Endodermal cell (in vitro differentiated cells): Measurements from ENCODE around the gene NOS1. TPM values are rescaled to one million over a fixed set of nuclear protein-coding genes. Genes with fewer than 3 reads are reported as not detected.

Experiments used
- DNase-seq: peaks from one replicate; pipeline ENCODE4 v3.0.0-alpha.2; 2017
- H3K27ac ChIP-seq: 2 replicates; pipeline ENCODE4 v1.5.1; 2013; ENCODE audit warnings: mild to moderate bottlenecking, low read depth, low read length, moderate library complexity
- H3K27me3 ChIP-seq: 2 replicates; pipeline ENCODE4 v1.6.1; 2013; ENCODE audit warnings: mild to moderate bottlenecking, low read length, moderate library complexity; ENCODE audit not compliant: insufficient read depth, control insufficient read depth, poor library complexity, severe bottlenecking
- H3K36me3 ChIP-seq: 2 replicates; pipeline ENCODE4 v1.7.0; 2013; ENCODE audit warnings: mild to moderate bottlenecking, low read length, moderate library complexity; ENCODE audit not compliant: control insufficient read depth, insufficient read depth
- H3K4me1 ChIP-seq: one replicate; pipeline ENCODE4 v1.7.0; 2013; ENCODE audit warnings: low read length; ENCODE audit not compliant: control insufficient read depth, insufficient read depth
- H3K4me3 ChIP-seq: 2 replicates; pipeline ENCODE4 v1.5.1; 2013; ENCODE audit warnings: mild to moderate bottlenecking, low read length, moderate library complexity
- H3K9ac ChIP-seq: 2 replicates; pipeline ENCODE4 v1.6.1; 2013; ENCODE audit warnings: mild to moderate bottlenecking, low read length, moderate library complexity; ENCODE audit not compliant: poor library complexity, severe bottlenecking; ENCODE audit errors: extremely low read depth
- H3K9me3 ChIP-seq: 2 replicates; pipeline ENCODE4 v1.6.1; 2013; ENCODE audit warnings: mild to moderate bottlenecking, low read length, moderate library complexity; ENCODE audit not compliant: control insufficient read depth
- H3K27ac Mint-ChIP-seq: 2 replicates; pipeline ENCODE4 v1.8.0; 2020; ENCODE audit warnings: mixed read lengths
- H3K27me3 Mint-ChIP-seq: 2 replicates; pipeline ENCODE4 v1.8.0; 2021; ENCODE audit warnings: mild to moderate bottlenecking, mixed read lengths; ENCODE audit not compliant: insufficient read depth
- H3K36me3 Mint-ChIP-seq: 2 replicates; pipeline ENCODE4 v1.8.0; 2020; ENCODE audit warnings: low read depth, mixed read lengths
- H3K4me1 Mint-ChIP-seq: 2 replicates; pipeline ENCODE4 v1.8.0; 2020; ENCODE audit warnings: mixed read lengths
- H3K4me3 Mint-ChIP-seq: 2 replicates; pipeline ENCODE4 v1.8.0; 2020; ENCODE audit warnings: mild to moderate bottlenecking, moderate library complexity, mixed read lengths
- H3K9me3 Mint-ChIP-seq: 2 replicates; pipeline ENCODE4 v1.8.0; 2020; ENCODE audit warnings: mild to moderate bottlenecking, mixed read lengths
- WGBS, 2 experiments: methylation state at CpG; one replicate each; pipeline versions ENCODE4 v1.1.5 to v1.1.7; 2013; ENCODE audit warnings: missing lambda C conversion rate in 2 of 2, mixed read lengths in 1 of 2; ENCODE audit not compliant: insufficient coverage in 1 of 2, insufficient read length in 1 of 2; 5-methylcytosine and 5-hydroxymethylcytosine counted together
- total RNA-seq, 2 donors: library from RNA; stranded (reverse); fragmentation: NEBNext Ultra II Directional in 1 of 2; extraction: Animal tissue kit (Norgen Biotek cat#: 25700) in 1 of 2; gene quantifications; 2 replicates in 1 of 2; 3 replicates in 1 of 2; pipeline ENCODE4 v1.2.1, GENCODE V29; 2021
- TF ChIP-seq, protein P1 (sequence below): fragments of 200-600 bp; sonication (generic); conservative IDR thresholded peaks from 2 replicates; pipeline ENCODE4 v1.5.0; 2021; ENCODE audit warnings: antibody characterized with exemption, mild to moderate bottlenecking

NOS1 gene
- total RNA-seq, 2 donors from 2014 or later = 0.33 to 0.88 TPM

DNA sequence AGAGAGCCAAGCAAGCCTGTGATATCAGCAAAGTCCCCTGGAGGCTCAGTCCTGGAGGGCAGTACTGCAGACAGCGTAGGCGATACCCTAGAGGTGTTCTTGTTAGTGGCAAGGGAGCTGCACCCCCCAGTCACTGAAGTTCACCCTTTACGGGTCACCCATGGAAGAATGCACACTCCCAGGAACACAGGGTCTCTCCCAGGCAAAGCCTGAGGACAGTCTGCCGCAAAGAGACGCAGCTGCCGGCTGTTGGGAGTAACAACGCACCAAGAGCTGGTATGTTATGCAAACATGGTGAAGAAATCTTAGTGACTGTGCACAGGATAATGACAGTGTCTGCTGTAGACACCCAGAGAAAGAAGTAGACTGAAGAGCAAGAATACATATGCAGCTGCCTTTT, 43.5 kb upstream of the NOS1 start:
- DNase-seq = no peak
- TF ChIP-seq, protein P1, sequence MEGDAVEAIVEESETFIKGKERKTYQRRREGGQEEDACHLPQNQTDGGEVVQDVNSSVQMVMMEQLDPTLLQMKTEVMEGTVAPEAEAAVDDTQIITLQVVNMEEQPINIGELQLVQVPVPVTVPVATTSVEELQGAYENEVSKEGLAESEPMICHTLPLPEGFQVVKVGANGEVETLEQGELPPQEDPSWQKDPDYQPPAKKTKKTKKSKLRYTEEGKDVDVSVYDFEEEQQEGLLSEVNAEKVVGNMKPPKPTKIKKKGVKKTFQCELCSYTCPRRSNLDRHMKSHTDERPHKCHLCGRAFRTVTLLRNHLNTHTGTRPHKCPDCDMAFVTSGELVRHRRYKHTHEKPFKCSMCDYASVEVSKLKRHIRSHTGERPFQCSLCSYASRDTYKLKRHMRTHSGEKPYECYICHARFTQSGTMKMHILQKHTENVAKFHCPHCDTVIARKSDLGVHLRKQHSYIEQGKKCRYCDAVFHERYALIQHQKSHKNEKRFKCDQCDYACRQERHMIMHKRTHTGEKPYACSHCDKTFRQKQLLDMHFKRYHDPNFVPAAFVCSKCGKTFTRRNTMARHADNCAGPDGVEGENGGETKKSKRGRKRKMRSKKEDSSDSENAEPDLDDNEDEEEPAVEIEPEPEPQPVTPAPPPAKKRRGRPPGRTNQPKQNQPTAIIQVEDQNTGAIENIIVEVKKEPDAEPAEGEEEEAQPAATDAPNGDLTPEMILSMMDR = no peak
- no peak overlapping the region for H3K9ac ChIP-seq
- Mint-ChIP-seq H3K36me3 (no peaks in the 10 kb centered on the region), H3K27ac (no peak overlapping the region), H3K4me3 (no peak overlapping the region), H3K27me3 (peaks cover 6% of the 10 kb centered on the region), H3K9me3 (peaks cover 4% of the 10 kb centered on the region), H3K4me1 (peaks cover 8% of the 10 kb centered on the region)
- WGBS, 2 experiments = 84 to 93% methylated on average over 6 to 7 of the region's 7 CpGs
- H3K27ac ChIP-seq = no peak overlapping the region
- H3K9me3 ChIP-seq = no peaks in the 10 kb centered on the region
- H3K36me3 ChIP-seq = no peaks in the 10 kb centered on the region
- no peaks in the 10 kb centered on the region for H3K27me3 ChIP-seq
- no peak overlapping the region for H3K4me3 ChIP-seq
- no peaks in the 10 kb centered on the region for H3K4me1 ChIP-seq

DNA sequence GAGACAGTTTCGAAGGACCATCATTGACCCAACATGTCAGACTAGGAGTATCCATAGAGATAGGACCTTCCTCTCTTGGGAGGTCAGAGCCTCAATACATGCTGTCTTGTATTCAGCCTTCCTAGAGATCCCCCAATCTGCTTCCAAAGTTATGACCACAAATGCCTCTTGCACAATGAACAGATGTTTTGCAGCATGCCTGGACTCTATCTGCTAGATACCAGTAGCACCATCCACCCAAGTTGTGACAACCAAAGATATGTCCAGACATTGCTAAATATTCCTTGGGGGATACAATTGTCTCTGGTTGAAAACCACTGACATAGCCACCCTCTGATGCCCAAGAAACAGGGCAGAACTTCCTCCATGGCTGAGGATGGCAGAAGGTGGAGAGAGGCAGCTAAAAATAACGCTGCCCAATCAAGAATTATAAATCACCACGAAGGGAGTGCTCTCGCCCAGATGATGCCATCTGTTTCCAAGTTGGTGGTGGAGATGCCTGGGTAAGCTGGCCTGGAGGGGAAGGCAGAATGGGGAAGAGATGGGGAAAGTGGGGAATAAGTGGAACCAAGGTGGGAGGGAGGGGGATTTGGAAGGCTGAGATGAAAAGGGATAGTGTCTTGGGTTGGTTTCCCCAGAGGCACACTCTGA, 42.9 kb upstream of the NOS1 start:
- Mint-ChIP-seq H3K4me3 (no peak overlapping the region), H3K4me1 (peaks cover 8% of the 10 kb centered on the region), H3K27me3 (peaks cover 6% of the 10 kb centered on the region), H3K9me3 (peaks cover 4% of the 10 kb centered on the region), H3K36me3 (no peaks in the 10 kb centered on the region), H3K27ac (no peak overlapping the region)
- H3K27me3 ChIP-seq = no peaks in the 10 kb centered on the region
- H3K36me3 ChIP-seq = no peaks in the 10 kb centered on the region
- no peak overlapping the region for H3K9ac ChIP-seq
- H3K4me1 ChIP-seq = no peaks in the 10 kb centered on the region
- no peaks in the 10 kb centered on the region for H3K9me3 ChIP-seq
- no peak overlapping the region for H3K4me3 ChIP-seq
- TF ChIP-seq, protein P1 = no peak
- no peak for DNase-seq
- no peak overlapping the region for H3K27ac ChIP-seq
- 93 to 100% methylated on average over 1 to 4 of the region's 4 CpGs for WGBS, 2 experiments

DNA sequence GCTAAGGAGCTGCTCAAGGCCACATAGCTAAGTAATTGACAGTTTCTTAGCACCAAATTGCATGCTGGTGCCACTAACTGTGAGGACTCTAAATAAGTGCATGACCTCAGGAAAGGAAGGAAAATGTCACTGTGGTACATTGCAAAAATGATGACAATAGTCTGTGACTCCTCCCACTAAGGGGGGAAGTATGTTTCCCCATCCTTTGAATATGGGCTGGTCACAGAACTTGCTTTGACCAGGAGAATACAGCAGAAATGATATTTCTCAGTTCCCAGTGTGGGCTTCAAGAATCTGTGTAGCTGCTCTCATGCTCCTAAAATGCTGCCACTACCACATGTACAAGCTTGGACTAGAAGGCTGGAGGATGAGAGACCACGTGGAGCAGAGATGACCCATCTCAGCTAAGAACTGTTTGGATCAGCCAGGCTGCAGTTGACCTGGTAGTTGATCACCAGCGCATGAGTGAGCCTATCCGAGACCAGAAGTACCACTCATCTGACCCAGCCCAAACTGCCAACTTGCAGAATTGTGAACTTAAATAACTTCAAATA, 42.2 kb upstream of the NOS1 start:
- H3K9me3 ChIP-seq = no peaks in the 10 kb centered on the region
- WGBS, 2 experiments = 71 to 89% methylated on average over 1 to 3 of the region's 3 CpGs
- no peak overlapping the region for H3K27ac Mint-ChIP-seq
- no peak overlapping the region for H3K4me3 ChIP-seq
- no peak overlapping the region for H3K27ac ChIP-seq
- TF ChIP-seq, protein P1 = no peak
- H3K9me3 Mint-ChIP-seq = peaks cover 7% of the 10 kb centered on the region
- H3K4me1 Mint-ChIP-seq = peaks cover 8% of the 10 kb centered on the region
- no peak overlapping the region for H3K9ac ChIP-seq
- no peak for DNase-seq
- H3K27me3 ChIP-seq = no peaks in the 10 kb centered on the region
- H3K36me3 Mint-ChIP-seq = no peaks in the 10 kb centered on the region
- H3K4me3 Mint-ChIP-seq = no peak overlapping the region
- peaks cover 6% of the 10 kb centered on the region for H3K27me3 Mint-ChIP-seq
- H3K36me3 ChIP-seq = no peaks in the 10 kb centered on the region
- no peaks in the 10 kb centered on the region for H3K4me1 ChIP-seq
